B cell (primary cell): Measurements from ENCODE around the gene NAA80. TPM values are rescaled to one million over a fixed set of nuclear protein-coding genes. Genes with fewer than 3 reads are reported as not detected.

ENCODE experiments used
- ATAC-seq: fragments of 200-7000 bp; cut with Tn5 transposase; one replicate; pipeline ENCODE4 v1.10.0; 2021; ENCODE audit warnings: low read depth, mild to moderate bottlenecking, moderate number of reproducible peaks, moderate library complexity
- CTCF ChIA-PET: fragments of 350-600 bp; sonication (Branson Sonifier 250); formaldehyde crosslinking; loops from one replicate; lab custom pipeline; 2021; ENCODE audit warnings: antibody characterized with exemption, inconsistent platforms; lab: Charles Lee
- POLR2A ChIA-PET: fragments of 350-600 bp; sonication (Branson Sonifier 250); formaldehyde crosslinking; loops from one replicate; lab custom pipeline; 2021; ENCODE audit warnings: antibody characterized with exemption; lab: Charles Lee
- DNase-seq: peaks from one replicate; pipeline ENCODE4 v3.0.0; 2013
- H2AFZ ChIP-seq: 2 replicates; pipeline ENCODE4 v1.6.1; 2012; ENCODE audit warnings: mild to moderate bottlenecking, low read depth, low read length; ENCODE audit not compliant: insufficient read depth, poor library complexity, severe bottlenecking
- H3K27ac ChIP-seq, 2 donors: 1 replicate in 1 of 2; 2 replicates in 1 of 2; pipeline ENCODE4 v1.5.1; 2012 to 2013; ENCODE audit warnings: low read length in 2 of 2, mild to moderate bottlenecking in 2 of 2, moderate library complexity in 1 of 2
- H3K27me3 ChIP-seq, 4 experiments: fragments of 200-600 bp in 1 of 4; sonication (generic) in 1 of 4; replicated peaks in 1 of 4; 1 replicate in 2 of 4; 2 replicates in 2 of 4; pipeline versions ENCODE4 v1.6.1 to v1.7.0; 2013 to 2016; ENCODE audit warnings: low read length in 3 of 4, mild to moderate bottlenecking in 2 of 4, mixed read lengths in 1 of 4, moderate library complexity in 1 of 4; ENCODE audit not compliant: insufficient read depth in 4 of 4, control insufficient read depth in 3 of 4; ENCODE audit errors: control extremely low read depth in 1 of 4
- H3K36me3 ChIP-seq, 2 experiments: replicated peaks in 1 of 2; 1 replicate in 1 of 2; 2 replicates in 1 of 2; pipeline versions ENCODE4 v1.6.1 to v1.7.1; 2013; ENCODE audit warnings: low read length in 1 of 2; ENCODE audit not compliant: insufficient read depth in 2 of 2, control insufficient read depth in 1 of 2; ENCODE audit errors: control extremely low read depth in 1 of 2, extremely low read depth in 1 of 2
- H3K4me1 ChIP-seq, 2 donors: fragments of 200-600 bp in 1 of 2; sonication (generic) in 1 of 2; 1 replicate in 1 of 2; 2 replicates in 1 of 2; pipeline versions ENCODE4 v1.5.1 to v1.6.1; 2013 to 2017; ENCODE audit warnings: low read length in 2 of 2; ENCODE audit not compliant: control insufficient read depth in 2 of 2, insufficient read depth in 2 of 2
- H3K4me2 ChIP-seq: replicated peaks from 2 replicates; pipeline ENCODE3; 2012; ENCODE audit warnings: mild to moderate bottlenecking, low read depth, low read length; ENCODE audit not compliant: poor library complexity, severe bottlenecking
- H3K4me3 ChIP-seq, 5 experiments: fragments of 200-600 bp in 1 of 5; sonication (generic) in 1 of 5; 1 replicate in 3 of 5; 2 replicates in 2 of 5; pipeline versions ENCODE4 v1.5.1 to v1.7.0; 2011 to 2016; ENCODE audit warnings: low read length in 4 of 5, mild to moderate bottlenecking in 4 of 5, low read depth in 2 of 5, control low read depth in 1 of 5, moderate library complexity in 1 of 5; ENCODE audit not compliant: insufficient read depth in 1 of 5; ENCODE audit errors: control extremely low read depth in 1 of 5, extremely low read depth in 1 of 5
- H3K79me2 ChIP-seq: fragments of 200-600 bp; sonication (generic); one replicate; pipeline ENCODE4 v1.6.0; 2016; ENCODE audit warnings: low read length; ENCODE audit not compliant: control insufficient read depth, insufficient read depth
- H3K9ac ChIP-seq: fragments of 200-600 bp; sonication (generic); 2 replicates; pipeline ENCODE4 v1.6.1; 2017; ENCODE audit warnings: mild to moderate bottlenecking, low read length, moderate library complexity
- H3K9me3 ChIP-seq, 3 donors: one replicate each; pipeline versions ENCODE4 v1.6.1 to v1.7.1; 2013; ENCODE audit warnings: low read length in 2 of 3; ENCODE audit not compliant: control insufficient read depth in 2 of 3, insufficient read depth in 1 of 3; ENCODE audit errors: control extremely low read depth in 1 of 3
- H4K20me1 ChIP-seq: 2 replicates; pipeline ENCODE4 v1.6.0; 2012; ENCODE audit warnings: mild to moderate bottlenecking, low read length; ENCODE audit not compliant: insufficient read depth, control insufficient read depth, poor library complexity, severe bottlenecking
- H3K27ac Mint-ChIP-seq: one replicate; pipeline ENCODE4 v1.8.0; 2021; ENCODE audit warnings: mixed read lengths
- H3K27me3 Mint-ChIP-seq: one replicate; pipeline ENCODE4 v1.8.0; 2021; ENCODE audit warnings: mixed read lengths
- H3K4me1 Mint-ChIP-seq: one replicate; pipeline ENCODE4 v1.8.0; 2021; ENCODE audit warnings: mixed read lengths
- H3K4me3 Mint-ChIP-seq: one replicate; pipeline ENCODE4 v1.8.0; 2021; ENCODE audit warnings: mixed read lengths
- H3K9me3 Mint-ChIP-seq: one replicate; pipeline ENCODE4 v1.8.0; 2022; ENCODE audit warnings: mixed read lengths; ENCODE audit not compliant: insufficient read depth
- CTCF ChIP-seq: fragments of 200-600 bp; IDR thresholded peaks from one replicate; pipeline ENCODE4 v1.8.0; 2022; ENCODE audit warnings: antibody characterized with exemption, mild to moderate bottlenecking
- EZH2 ChIP-seq: IDR thresholded peaks from 2 replicates; pipeline ENCODE4 v1.6.1; 2012; ENCODE audit warnings: borderline replicate concordance, low read depth, mild to moderate bottlenecking, moderate library complexity, low read length; ENCODE audit not compliant: insufficient read depth, poor library complexity, severe bottlenecking
- WGBS: methylation state at CpG from one replicate; pipeline ENCODE4 v1.1.5; 2013; ENCODE audit warnings: missing lambda C conversion rate; ENCODE audit not compliant: insufficient coverage; 5-methylcytosine and 5-hydroxymethylcytosine counted together
- intact Hi-C: fragments of 100-400 bp; cut with micrococcal nuclease; formaldehyde crosslinking; loops from one replicate; pipeline ENCODE4 v1.10.0; 2022
- polyA plus RNA-seq: library from polyadenylated mRNA; depleted of rRNA; stranded (reverse); fragments of >200 nt; gene quantifications from 2 replicates; pipeline ENCODE4 v1.2.3, GENCODE V29; 2012
- total RNA-seq, 2 donors: library from RNA; stranded (reverse); fragments of 120-200 nt in 1 of 2; gene quantifications; 1 replicate in 1 of 2; 2 replicates in 1 of 2; pipeline versions ENCODE4 v1.2.3 to v1.2.4, GENCODE V29; 2013 to 2022

Gene NAA80
- total and polyA plus RNA-seq, 2 donors (not counting 1 experiment from before 2014, with no cell fraction given): 37.8 to 49.0 TPM

- Histone ChIP-seq H3K27me3 (no peaks in the 10 kb centered on the region), H3K9me3 (no peaks in the 10 kb centered on the region), H4K20me1 (peaks cover 98% of the 10 kb centered on the region), H3K4me2 (peak overlapping the region; percentile 0), H3K27ac (peak overlapping the region in 1 of 2 donors; percentile 45), H2AFZ (no peak overlapping the region), H3K79me2 (peaks cover 100% of the 10 kb centered on the region), H3K9ac (no peak overlapping the region), H3K4me1 (peaks cover 42 to 77% of the 10 kb centered on the region in 2 donors), H3K36me3 (peaks cover 0 to 71% of the 10 kb centered on the region in 2 experiments), H3K4me3 (no peak overlapping the region)
- ATAC-seq: no peak
- H3K4me1 Mint-ChIP-seq: peaks cover 66% of the 10 kb centered on the region
- ChIA-PET CTCF (interaction anchor here (0.7 to 27.3 kb wide), 6 partner anchors 10 to 73 kb away, joined by 3 to 596 read pairs (median 40); partner anchors contain the start of genes GNAI2 and GNAT1), POLR2A (no interaction called here)
- H3K27me3 Mint-ChIP-seq: no peaks in the 10 kb centered on the region
- no peak overlapping the region for H3K4me3 Mint-ChIP-seq
- peak overlapping the region; percentile 70 for H3K27ac Mint-ChIP-seq
- 58% methylated on average over 3 of the region's 3 CpGs for WGBS
- TF ChIP-seq CTCF: no peak
- no peak for TF ChIP-seq EZH2
- intact Hi-C loops: no loop called here
- no peak for DNase-seq
- no peaks in the 10 kb centered on the region for H3K9me3 Mint-ChIP-seq
Observed at GRCh38 chr3:50248387-50248786, 50.8 kb downstream of the NAA80 start.

DNA sequence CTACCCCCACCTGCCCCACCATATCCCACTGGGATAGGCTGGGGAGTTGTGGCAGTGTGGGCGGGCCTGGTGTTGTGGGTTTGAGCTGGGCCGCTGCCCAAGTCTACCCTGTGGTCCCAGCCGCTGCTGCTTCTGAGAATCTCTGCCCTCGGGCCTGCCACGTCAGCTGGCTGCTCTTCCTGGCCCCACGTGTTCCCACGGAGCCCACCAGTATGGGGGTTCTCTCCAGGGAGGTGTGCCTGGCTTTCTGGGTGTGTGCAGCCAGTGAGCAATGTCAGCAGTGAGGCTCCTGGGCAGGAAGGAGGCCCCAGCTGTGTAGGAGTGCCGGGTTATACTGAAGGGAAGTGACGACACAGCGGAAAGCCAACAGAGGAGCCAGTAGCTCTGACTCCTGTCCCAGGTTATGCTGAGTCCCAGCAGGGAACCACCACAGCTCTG is 52.7 kb downstream of the NAA80 start:
- peak overlapping the region; percentile 52 for H3K9ac ChIP-seq
- TF ChIP-seq CTCF (peak; percentile 50), EZH2 (no peak)
- H3K4me3 ChIP-seq: peak overlapping the region in 4 of 5 experiments; percentile 37 to 50 (median 40)
- DNase-seq: no peak
- H3K79me2 ChIP-seq: peaks cover 100% of the 10 kb centered on the region
- no peaks in the 10 kb centered on the region for H3K9me3 Mint-ChIP-seq
- peak overlapping the region; percentile 76 to 86 for H3K27ac ChIP-seq
- peak overlapping the region; percentile 82 for H3K4me3 Mint-ChIP-seq
- H3K27ac Mint-ChIP-seq: peak overlapping the region; percentile 89
- intact Hi-C loops: loop anchor here (1.0 to 2.0 kb wide), 6 partner anchors 8 to 52 kb away; partner anchors contain the start of gene IFRD2
- peaks cover 61 to 93% of the 10 kb centered on the region in 2 donors for H3K4me1 ChIP-seq
- CTCF ChIA-PET: interaction anchor here (0.7 to 27.3 kb wide), 21 partner anchors 12 to 125 kb away, joined by 3 to 596 read pairs (median 4); partner anchors contain the start of genes GNAI2, GNAT1 and IFRD2
- H2AFZ ChIP-seq: no peak overlapping the region
- WGBS: 7% methylated on average over 10 of the region's 10 CpGs
- H3K27me3 Mint-ChIP-seq: no peaks in the 10 kb centered on the region
- peaks cover 0 to 56% of the 10 kb centered on the region in 2 experiments for H3K36me3 ChIP-seq
- no peaks in the 10 kb centered on the region for H3K27me3 ChIP-seq
- peak; percentile 12 for ATAC-seq
- H3K4me2 ChIP-seq: peak overlapping the region; percentile 81
- no peaks in the 10 kb centered on the region for H3K9me3 ChIP-seq
- peaks cover 82% of the 10 kb centered on the region for H3K4me1 Mint-ChIP-seq
- POLR2A ChIA-PET: interaction anchor here (0.6 to 1.8 kb wide), 8 partner anchors 11 to 90 kb away, joined by 3 to 10 read pairs (median 4); partner anchors contain the start of gene GNAI2
- peaks cover 96% of the 10 kb centered on the region for H4K20me1 ChIP-seq
